ENCODE results near the gene TES.
A peak's percentile ranks its signal among the peaks of the same experiment; 100 is the strongest.

TES gene

GRCh38 chr7:116261904-116262303 lies 51.6 kb downstream of the TES start:
- ATAC-seq (ENCODE audit: low read depth) (no peak), DNase-seq (ENCODE audit: low spot score) (no peak)
- no peak for TF ChIP-seq CTCF (IDR thresholded peaks at IDR 0.05; ENCODE audit: poor library complexity, severe bottlenecking)
- no peaks in the 10 kb centered on the region for H3K9me3 ChIP-seq (ENCODE audit: severe bottlenecking)
- no peak overlapping the region for H3K4me3 ChIP-seq (ENCODE audit: severe bottlenecking)
- peak overlapping the region; percentile 98 for H3K27ac ChIP-seq (ENCODE audit: poor library complexity, severe bottlenecking)
- H3K36me3 ChIP-seq (ENCODE audit: low read depth) = peaks cover 17% of the 10 kb centered on the region
- H3K4me1 ChIP-seq (ENCODE audit: insufficient read depth, poor library complexity, severe bottlenecking) = peaks cover 23% of the 10 kb centered on the region
- H3K27me3 ChIP-seq (ENCODE audit: insufficient read depth, poor library complexity, severe bottlenecking) = no peaks in the 10 kb centered on the region

GRCh38 chr7:116265881-116266280 lies 55.5 kb downstream of the TES start:
- peak overlapping the region; percentile 0 for H3K27ac ChIP-seq (ENCODE audit: poor library complexity, severe bottlenecking)
- TF ChIP-seq CTCF (IDR thresholded peaks at IDR 0.05; ENCODE audit: poor library complexity, severe bottlenecking) = no peak

GRCh38 chr7:116269466-116269865 lies 59.1 kb downstream of the TES start:
- no peaks in the 10 kb centered on the region for H3K27me3 ChIP-seq (ENCODE audit: insufficient read depth, poor library complexity, severe bottlenecking)

More at GRCh38 chr7:116265881-116266280, 55.5 kb downstream of the TES start:
- no peaks in the 10 kb centered on the region for H3K27me3 ChIP-seq (ENCODE audit: insufficient read depth, poor library complexity, severe bottlenecking)
- no peaks in the 10 kb centered on the region for H3K9me3 ChIP-seq (ENCODE audit: severe bottlenecking)
- peaks cover 25% of the 10 kb centered on the region for H3K4me1 ChIP-seq (ENCODE audit: insufficient read depth, poor library complexity, severe bottlenecking)
- no peak for ATAC-seq (ENCODE audit: low read depth)
- H3K36me3 ChIP-seq (ENCODE audit: low read depth) = no peaks in the 10 kb centered on the region
- no peak for DNase-seq (ENCODE audit: low spot score)
- H3K4me3 ChIP-seq (ENCODE audit: severe bottlenecking) = no peak overlapping the region

GRCh38 chr7:116271161-116271913 lies 61.0 kb downstream of the TES start:
- Histone ChIP-seq H3K4me3 (ENCODE audit: severe bottlenecking) (no peak overlapping the region), H3K4me1 (ENCODE audit: insufficient read depth, poor library complexity, severe bottlenecking) (peaks cover 51% of the 10 kb centered on the region), H3K9me3 (ENCODE audit: severe bottlenecking) (no peaks in the 10 kb centered on the region), H3K36me3 (ENCODE audit: low read depth) (no peaks in the 10 kb centered on the region), H3K27me3 (ENCODE audit: insufficient read depth, poor library complexity, severe bottlenecking) (no peaks in the 10 kb centered on the region), H3K27ac (ENCODE audit: poor library complexity, severe bottlenecking) (peak overlapping the region; percentile 99)
- no peak for TF ChIP-seq CTCF (IDR thresholded peaks at IDR 0.05; ENCODE audit: poor library complexity, severe bottlenecking)
- DNase-seq (ENCODE audit: low spot score) (no peak), ATAC-seq (ENCODE audit: low read depth) (peak; percentile 35)

More at GRCh38 chr7:116269466-116269865, 59.1 kb downstream of the TES start:
- no peaks in the 10 kb centered on the region for H3K9me3 ChIP-seq (ENCODE audit: severe bottlenecking)
- H3K4me3 ChIP-seq (ENCODE audit: severe bottlenecking) = no peak overlapping the region
- ATAC-seq (ENCODE audit: low read depth) (no peak), DNase-seq (ENCODE audit: low spot score) (no peak)
- H3K4me1 ChIP-seq (ENCODE audit: insufficient read depth, poor library complexity, severe bottlenecking) = peaks cover 51% of the 10 kb centered on the region
- H3K36me3 ChIP-seq (ENCODE audit: low read depth) = no peaks in the 10 kb centered on the region
- H3K27ac ChIP-seq (ENCODE audit: poor library complexity, severe bottlenecking) = peak overlapping the region; percentile 99
- TF ChIP-seq CTCF (IDR thresholded peaks at IDR 0.05; ENCODE audit: poor library complexity, severe bottlenecking) = no peak

Measured in RWPE2 (cell line).